KBM-7 (cell line): ENCODE data around the gene INTS15.
A peak's percentile ranks its signal among the peaks of the same experiment; 100 is the strongest.
"Not testable (repeated sequence)": the region's sequence is repeated elsewhere in the genome, so short reads cannot be mapped to it uniquely, and the experiment has no call there.

Source experiments
- DNase-seq: peaks from one replicate; pipeline ENCODE4 v3.0.0-alpha.2; 2015
- in situ Hi-C: fragments of 300-500 bp; cut with MboI; formaldehyde crosslinking; loops from 2 replicates; pipeline ENCODE4 v1.14.3; 2020; ENCODE audit warnings: low sequenced_read_pairs, low pct_unique_long_range_greater_than_20kb, mixed read lengths

The INTS15 gene

GRCh38 chr7:6614953-6615722 lies 25.3 kb downstream of the INTS15 start, which contains the start of gene ZNF853:
Gene ZNF853, plus strand, starts transcription at chr7:6615610. Its CDS starts 565 bp downstream, at chr7:6616175.
- in situ Hi-C loops = no loop called here
- no peak for DNase-seq

DNA sequence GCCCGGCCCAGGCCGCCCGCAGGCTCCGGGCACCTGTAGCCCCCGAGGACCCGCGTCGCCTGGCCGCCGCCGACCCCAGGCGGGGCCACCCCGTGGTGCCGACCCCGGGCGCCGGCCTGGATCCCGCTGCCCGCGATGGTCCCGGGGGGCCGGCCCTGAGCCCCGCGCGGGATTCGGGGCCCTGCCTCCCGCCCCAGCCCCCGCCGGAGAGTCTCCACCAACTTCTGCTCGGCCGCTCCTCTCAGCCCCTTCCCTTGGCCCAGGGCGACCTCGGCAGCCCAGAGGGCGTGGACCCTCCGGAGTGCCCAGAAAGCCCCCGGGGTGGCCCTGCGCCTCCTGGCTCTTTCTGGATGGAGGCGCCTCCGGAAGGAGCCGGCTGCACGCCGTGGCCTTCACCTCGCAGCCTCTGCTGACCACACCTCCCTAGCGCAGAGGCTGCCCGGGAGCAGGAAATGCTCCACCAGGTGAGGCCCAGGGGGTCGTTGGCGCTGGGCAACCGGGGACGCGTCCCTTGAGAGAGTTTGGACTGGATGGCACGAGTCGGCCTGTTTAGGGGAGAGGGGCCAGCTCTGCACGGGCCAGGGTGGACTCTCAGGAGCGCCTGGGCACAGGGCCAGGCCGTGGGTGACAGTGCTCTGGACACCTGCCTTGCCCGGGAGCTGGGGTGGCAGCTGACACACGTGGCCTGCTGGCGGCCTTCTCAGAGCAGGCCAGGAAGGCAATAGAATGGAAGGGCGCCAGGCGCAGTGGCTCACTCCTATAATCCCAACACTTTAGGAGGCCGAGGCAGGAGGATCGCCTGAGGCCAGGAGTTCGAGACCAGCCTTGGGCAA lies 26.1 kb downstream of the INTS15 start:
- no peak for DNase-seq
- in situ Hi-C loops = no loop called here

DNA sequence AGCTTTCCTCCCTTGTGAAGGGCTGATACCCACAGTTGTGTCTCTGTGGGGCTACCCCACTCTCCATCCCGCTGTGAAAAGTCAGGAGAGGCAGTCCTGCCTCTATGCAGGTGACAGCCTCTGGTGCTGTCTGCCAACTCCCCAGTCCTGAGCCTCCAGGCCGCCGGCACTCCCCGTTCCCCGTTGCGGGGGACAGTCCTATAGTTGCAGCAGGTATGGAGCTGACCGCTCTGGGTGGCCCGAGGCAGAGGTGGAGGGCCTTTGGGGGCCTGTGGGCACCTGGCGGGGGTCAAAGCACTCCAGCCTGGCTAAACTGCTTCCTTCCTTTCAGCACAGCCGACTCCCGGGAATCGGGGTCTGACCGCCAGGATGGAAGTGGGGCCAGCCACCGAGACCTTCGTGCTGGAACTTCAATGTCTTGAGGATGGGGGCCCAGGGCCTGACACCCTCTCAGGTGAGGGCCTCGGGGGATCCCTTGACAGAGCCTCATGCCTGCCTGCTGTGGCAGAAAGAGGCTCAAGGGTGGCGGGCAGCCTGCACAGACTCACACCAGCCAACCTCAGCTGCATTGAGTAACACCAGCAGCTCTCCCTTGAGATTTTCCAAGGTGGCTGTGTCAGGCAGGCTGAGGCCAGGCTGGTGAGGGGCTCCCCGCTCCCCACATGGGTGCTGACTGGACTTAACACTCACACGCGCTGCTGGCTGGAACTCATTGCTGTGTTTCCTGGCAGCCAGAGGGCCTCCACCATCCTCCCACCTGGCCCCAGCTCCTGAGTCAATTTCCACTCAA lies 27.2 kb downstream of the INTS15 start:
- in situ Hi-C loops = no loop called here
- no peak for DNase-seq

DNA sequence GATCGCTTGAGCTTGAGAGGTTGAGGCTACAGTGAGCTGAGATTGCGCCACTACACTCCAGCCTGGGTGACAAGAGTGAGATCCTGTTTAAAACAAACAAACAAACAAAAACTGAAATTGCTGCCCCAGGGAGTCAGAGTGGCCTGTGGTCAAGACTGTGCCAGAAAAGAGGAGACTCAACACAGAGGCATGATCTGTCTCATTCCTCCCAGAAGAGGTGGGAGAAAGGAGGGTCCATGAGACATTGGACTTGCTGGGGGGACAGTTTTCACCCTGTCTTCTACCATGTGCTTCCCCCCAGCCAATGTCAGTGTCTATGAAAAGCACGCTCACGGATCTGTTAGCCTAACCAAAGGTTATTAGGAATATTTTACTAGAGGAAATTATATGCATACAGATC lies 28.8 kb downstream of the INTS15 start:
- in situ Hi-C loops = no loop called here
- DNase-seq = no peak

- DNase-seq = no peak
- in situ Hi-C loops = no loop called here
Observed at GRCh38 chr7:6619961-6620360, 30.1 kb downstream of the INTS15 start.

GRCh38 chr7:6621195-6622133 lies 31.6 kb downstream of the INTS15 start:
- DNase-seq = no peak

DNA sequence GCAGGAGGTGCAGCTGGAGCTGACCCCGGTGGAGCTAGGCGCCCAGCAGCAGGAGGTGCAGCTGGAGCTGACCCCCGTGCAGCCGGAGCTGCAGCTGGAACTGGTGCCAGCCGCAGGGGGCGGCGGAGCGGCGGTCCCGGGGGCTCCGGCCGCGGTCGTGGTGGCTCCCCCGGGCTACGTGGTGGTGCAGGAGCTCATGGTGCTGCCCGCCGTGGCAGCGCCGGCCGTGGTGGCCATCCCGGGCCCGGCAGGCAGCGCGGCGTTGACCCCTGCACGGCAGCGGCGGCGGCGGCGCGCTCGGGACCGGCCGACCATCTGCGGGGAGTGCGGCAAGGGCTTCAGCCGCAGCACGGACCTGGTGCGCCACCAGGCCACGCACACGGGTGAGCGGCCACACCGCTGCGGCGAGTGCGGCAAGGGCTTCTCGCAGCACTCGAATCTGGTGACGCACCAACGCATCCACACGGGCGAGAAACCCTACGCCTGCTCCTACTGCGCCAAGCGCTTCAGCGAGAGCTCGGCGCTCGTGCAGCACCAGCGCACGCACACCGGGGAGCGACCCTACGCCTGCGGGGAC lies 32.4 kb downstream of the INTS15 start:
- DNase-seq = no peak
- in situ Hi-C loops = no loop called here

More at GRCh38 chr7:6621195-6622133, 31.6 kb downstream of the INTS15 start:
- in situ Hi-C loops = no loop called here

- in situ Hi-C loops = no loop called here
Observed at GRCh38 chr7:6623589-6624245, 33.9 kb downstream of the INTS15 start.

GRCh38 chr7:6624246-6624611 lies 34.4 kb downstream of the INTS15 start:
- in situ Hi-C loops = no loop called here

More at GRCh38 chr7:6623589-6624245, 33.9 kb downstream of the INTS15 start:
- no peak for DNase-seq

GRCh38 chr7:6628045-6628444 lies 38.2 kb downstream of the INTS15 start:
- in situ Hi-C loops = no loop called here
- DNase-seq = no peak

More at GRCh38 chr7:6624246-6624611, 34.4 kb downstream of the INTS15 start:
- no peak for DNase-seq

DNA sequence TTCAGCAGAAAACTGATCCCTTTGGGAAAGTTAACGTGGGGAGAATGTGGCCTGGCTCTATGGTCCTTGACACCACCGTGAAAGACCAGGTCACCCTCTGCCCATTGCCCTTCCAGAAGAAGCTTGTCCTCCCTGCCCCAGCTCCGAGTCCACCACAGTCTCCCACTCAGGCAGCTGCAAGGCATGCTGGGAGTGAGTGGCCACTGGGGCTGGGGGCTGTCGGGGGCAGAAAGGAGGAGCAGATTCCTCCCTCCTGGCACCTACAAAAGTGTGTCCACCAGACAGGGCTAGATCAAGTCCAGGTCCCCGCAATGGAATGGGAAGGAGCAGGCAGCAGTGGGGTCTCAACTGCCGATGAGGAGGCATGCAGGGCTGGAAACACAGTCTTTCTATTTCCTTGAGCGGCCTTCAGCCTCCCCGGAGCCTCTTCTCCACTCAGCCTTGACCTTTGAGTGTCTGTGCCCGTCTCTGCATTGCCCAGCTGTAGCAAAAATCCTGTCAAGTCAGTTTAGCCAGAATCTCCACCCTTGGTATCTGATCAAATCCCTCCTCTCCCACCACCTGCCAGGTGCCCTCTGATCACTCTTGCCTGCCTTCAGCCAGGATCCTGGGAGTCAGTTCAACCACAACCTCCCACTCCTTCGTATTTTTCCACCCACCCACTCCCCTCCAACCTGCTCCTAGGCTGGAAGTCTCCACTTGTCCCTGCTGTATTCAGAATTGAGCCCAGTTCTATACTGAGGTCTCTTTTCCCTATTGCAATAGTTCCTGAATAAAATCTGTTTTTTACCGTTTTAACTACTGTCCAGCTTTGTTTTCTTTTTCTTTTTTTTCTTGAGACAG lies 40.4 kb downstream of the INTS15 start:
- in situ Hi-C loops = no loop called here

GRCh38 chr7:6631605-6632004 lies 41.8 kb downstream of the INTS15 start:
- in situ Hi-C loops = no loop called here
- DNase-seq = no peak

More for the DNA sequence above, 40.4 kb downstream of the INTS15 start:
- no peak for DNase-seq

DNA sequence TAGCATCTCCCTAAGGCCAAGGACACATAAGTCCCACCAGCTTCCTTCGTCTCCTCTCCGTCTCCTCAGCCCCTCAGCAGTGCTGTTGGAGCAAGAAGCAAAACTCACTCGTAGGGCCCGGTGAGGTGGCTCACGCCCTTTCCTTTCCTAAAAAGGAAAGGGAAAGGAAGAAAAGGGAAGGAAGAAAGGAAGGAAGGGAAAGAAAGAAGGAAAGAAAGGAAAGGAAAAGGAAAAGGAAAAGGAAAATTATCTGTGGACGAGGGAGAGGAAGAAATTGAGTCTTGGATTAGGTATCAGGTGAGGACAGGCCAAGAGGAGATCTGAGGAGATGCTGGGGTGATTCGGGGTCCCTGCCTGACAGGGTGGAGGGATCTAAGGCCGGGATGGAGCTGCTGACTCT lies 44.2 kb downstream of the INTS15 start:
- in situ Hi-C loops = no loop called here
- DNase-seq = no peak

DNA sequence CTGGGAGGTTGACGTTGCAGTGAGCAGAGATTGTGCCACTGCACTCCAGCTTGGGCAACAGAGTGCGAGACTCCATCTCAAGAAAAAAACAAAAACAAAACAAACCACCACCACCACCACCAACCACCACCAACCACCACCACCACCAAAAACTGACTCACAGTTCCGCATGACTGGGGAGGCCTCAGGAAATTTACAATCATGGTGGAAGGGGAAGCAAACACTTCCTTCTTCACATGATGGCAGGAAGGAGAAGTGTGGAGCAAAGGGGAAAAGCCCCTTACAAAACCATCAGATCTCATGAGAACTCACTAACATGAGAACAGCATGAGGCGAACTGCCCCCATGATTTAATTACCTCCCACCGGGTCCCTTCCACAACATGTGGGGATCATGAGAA lies 45.1 kb downstream of the INTS15 start:
- in situ Hi-C loops = not testable (repeated sequence)
- DNase-seq = peak; percentile 79

DNA sequence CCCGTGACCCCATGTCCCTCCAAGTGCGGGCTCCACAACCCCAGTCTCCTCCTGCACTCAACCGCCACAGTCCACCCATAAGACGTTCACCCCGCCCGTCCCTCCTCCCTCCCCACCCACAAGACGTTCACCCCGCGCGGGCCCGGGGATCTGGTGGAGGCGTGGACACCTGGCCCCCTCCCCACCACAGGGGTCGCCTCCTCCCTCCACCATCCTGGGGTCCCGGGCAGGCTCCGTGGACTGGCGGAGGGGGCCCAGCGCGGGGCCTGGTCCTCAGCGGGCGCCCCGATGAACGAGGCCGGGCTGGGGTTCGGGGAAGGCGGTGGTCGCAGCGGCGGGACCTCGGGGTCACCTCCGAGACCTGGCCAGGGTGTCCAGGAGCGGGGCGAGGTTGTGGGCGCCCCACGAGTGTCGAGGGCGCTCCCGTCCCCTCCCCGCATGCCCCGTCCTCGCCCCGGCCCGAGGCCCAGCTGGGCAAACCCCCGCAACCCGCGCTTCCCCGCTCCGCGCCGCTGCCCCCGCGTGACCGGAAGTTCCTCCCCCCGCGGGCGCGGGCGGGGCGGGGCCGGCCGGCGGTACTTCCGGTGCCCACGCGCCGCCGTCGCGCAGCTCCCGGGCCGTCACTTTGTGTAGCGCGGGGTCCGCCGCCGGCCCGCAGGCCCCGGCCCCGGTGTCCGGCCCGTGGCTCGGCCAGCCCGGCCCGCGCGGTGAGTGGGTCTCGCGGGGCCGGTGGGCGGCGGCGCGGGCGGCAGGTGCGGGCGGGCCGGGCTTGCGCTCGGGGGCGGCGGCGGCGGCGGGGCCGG lies 47.1 kb downstream of the INTS15 start, which contains the start of gene ZNF316:
Gene ZNF316 (plus strand): TSS at position 578 of the 803 bp plus-strand sequence. CDS start 5,092 bp downstream, outside the sequence.
- no peak for DNase-seq
- in situ Hi-C loops = no loop called here
